DMS 273 (cell line): Measurements from ENCODE around the gene XYLT1.
A peak's percentile ranks its signal among the peaks of the same experiment; 100 is the strongest.
"Not testable (repeated sequence)": the region's sequence is repeated elsewhere in the genome, so short reads cannot be mapped to it uniquely, and the experiment has no call there.

Experiments
- DNase-seq: peaks from one replicate; lab custom pipeline; 2025; ENCODE audit not compliant: unreplicated experiment; lab: John Stamatoyannopoulos, UW

XYLT1 gene, protein sequence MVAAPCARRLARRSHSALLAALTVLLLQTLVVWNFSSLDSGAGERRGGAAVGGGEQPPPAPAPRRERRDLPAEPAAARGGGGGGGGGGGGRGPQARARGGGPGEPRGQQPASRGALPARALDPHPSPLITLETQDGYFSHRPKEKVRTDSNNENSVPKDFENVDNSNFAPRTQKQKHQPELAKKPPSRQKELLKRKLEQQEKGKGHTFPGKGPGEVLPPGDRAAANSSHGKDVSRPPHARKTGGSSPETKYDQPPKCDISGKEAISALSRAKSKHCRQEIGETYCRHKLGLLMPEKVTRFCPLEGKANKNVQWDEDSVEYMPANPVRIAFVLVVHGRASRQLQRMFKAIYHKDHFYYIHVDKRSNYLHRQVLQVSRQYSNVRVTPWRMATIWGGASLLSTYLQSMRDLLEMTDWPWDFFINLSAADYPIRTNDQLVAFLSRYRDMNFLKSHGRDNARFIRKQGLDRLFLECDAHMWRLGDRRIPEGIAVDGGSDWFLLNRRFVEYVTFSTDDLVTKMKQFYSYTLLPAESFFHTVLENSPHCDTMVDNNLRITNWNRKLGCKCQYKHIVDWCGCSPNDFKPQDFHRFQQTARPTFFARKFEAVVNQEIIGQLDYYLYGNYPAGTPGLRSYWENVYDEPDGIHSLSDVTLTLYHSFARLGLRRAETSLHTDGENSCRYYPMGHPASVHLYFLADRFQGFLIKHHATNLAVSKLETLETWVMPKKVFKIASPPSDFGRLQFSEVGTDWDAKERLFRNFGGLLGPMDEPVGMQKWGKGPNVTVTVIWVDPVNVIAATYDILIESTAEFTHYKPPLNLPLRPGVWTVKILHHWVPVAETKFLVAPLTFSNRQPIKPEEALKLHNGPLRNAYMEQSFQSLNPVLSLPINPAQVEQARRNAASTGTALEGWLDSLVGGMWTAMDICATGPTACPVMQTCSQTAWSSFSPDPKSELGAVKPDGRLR

DNA sequence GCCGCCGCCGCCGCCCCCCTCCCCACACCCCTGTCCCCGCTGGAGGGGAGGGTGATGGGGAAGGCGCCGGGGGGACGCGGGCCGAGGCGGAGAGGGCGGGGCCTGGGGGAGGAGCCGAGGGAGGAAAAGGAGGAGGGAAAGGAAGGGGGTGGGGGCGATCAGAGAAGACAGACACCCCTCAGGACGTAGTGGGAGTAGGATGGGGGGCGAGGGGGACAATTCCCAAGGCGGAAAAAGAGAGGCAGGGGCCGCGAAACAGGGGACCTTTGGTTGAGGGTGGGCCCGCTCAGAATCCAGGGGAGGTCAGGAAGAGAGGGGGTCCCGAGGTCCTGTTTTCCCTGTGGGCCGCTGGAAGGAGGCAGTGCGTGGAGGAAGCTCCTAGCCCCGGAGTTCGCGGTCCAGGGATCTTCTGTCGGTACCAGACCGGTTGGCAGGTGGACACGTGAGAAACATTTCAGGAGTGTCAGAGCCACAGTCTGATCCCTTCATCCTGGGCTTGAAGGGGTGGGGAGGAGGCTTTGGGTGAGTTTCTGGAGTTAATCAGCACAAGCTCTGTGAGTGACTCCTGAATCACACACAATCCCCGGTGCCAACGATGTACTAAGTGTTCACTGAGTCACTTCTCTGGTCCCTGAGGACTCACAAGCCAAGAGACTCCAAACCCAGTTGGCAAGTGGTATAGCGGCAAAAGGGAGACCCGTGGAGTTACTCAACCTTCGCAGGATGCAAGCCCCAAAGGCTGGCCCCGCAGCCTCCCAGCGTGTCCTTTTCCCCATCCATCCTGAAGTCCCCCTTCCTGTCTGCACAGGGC lies at the start of gene XYLT1:
Gene XYLT1 (minus strand): TSS at position 53 of the 811 bp plus-strand sequence. CDS start 164 bp downstream, outside the sequence.
- DNase-seq, result peak; percentile 71

DNA sequence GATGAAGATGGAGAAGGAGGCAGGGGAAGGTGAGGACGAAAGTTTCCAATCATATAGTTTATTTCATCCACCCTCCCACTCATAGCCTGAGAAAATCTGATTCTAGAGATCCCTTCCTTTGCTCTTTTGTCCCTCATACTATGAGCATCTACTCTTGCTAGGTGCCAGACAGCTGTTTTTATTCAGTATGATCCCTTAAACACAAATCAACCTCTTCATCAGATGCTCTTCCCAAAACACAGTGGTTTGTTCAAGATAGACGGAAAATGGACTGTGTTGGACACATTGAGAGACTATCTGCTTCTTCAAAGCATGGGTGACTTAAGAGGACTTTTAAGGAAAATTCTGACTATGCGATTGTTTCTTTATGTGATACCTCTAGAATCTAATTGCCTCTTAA lies 49.4 kb upstream of the XYLT1 start:
- no peak for DNase-seq

DNA sequence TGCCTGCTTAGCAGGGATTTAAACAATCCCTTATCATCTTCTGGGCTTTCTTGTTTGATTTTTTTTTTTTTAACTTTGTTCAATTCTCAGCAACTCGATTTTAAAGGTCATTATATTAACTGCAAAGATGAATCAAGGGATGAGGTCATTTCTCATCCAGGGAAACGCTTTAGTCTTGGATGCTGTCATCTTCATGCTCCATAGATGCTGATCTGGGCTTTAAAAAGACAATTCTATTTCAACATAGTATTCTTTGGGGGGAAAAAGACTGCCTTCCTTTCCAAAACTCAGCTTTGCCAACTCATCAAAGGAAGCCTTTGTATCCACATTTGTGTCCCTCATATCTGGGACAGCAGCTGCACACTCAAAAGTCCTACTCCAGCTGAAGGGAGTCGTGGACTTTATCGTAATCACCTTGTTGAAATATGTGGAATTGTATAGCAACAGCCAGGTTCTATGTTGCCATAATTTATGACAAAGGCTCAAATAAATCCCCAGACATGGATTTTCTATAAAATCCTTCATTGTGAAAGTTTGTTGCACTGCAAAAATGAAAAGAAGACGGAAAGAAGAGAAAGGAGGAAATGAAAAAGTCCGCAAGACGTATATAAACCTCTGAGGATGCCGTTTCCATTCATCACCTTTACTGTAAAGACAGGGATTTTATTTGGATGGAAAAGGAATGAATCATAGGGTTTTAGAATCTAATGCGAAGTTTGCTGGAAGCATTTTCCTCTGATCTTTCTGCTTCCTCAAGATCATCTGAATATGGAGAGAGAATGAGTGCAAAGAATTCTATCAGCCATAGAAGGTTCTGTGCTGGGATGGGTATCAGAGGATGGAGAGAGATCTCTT lies 48.6 kb upstream of the XYLT1 start:
- no peak for DNase-seq

DNA sequence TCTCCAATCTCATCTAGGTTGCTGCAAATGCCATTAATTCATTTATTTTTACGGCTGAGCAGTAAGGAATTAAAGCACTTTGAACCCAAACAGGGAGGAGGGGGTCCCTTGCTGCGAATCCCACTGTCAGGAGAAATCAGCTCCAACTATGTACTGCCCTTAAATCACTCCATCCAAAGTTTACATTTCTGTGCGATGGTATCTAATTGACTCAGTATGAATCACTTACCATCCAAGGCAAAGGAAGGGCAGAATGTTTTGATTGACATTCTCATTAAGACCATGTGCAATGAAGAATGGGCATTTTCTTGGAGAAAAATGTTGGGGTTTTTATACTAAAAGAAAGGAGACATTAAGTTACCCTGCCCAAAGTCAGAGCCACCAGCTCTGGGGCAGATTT lies 47.7 kb upstream of the XYLT1 start:
- no peak for DNase-seq

DNA sequence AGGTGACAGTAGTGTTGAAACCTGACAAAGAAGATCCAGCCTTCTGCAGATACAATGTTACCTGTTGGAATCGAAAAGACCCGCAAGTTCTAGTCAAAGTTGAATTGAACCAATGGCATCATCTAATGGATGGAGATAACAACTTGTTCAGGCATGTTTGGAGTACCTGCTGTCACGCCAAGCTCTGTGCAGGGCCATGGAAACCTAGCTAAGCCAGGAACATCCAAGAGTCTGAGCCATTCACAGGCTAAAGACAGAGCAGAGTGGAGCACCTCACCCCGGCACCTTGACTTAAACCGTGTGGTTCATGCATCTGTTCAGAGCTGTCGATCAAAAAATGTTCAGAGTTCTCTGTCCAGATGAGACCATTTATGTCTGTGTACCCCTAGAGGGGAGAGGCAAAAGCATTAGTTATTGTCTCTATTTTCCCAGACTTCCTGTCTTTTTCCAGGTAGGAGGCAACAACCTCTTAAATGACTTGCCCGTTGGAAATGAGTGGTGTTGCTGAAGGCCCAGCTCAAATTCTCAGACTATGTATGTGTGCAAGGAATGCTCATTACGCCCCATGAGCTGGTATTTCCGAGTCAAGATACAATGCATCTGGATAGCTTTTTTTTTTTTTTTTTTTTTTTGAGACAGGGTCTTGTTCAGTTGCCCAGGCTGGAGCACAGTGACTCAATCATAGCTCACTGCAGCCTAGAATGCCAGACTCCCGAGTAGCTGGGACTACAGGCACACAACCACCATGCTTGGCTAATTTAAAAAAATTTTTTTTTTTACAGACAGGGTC lies 44.9 kb upstream of the XYLT1 start:
- no peak for DNase-seq

DNA sequence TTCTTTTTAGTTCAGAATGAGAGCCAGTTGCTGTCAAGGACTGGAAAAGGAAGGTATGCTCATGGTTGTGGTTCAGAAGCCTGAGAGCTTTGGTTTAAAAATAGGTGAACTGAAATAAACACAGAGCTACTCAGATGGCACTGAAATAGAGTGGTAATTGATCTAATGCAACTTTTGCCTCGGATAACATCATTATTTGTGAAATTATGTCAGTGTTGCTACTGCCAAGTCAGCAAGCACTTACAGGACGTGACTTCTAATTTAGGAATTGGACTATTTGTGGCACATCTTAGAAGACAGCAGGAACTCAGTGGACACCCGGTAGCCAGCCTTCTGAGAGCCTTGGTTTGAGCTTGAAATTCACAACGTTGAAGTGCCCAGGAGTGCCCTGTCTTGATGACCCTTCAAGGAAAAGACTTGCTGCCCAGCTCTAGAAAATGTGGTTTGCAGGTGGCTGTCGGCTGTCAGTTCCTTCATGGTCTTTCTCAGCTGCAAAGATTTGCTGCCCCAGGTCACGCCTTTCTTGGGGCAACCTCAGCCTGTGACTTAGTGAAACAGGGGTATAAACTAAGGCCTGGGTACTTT lies 42.0 kb upstream of the XYLT1 start:
- DNase-seq, result no peak

DNA sequence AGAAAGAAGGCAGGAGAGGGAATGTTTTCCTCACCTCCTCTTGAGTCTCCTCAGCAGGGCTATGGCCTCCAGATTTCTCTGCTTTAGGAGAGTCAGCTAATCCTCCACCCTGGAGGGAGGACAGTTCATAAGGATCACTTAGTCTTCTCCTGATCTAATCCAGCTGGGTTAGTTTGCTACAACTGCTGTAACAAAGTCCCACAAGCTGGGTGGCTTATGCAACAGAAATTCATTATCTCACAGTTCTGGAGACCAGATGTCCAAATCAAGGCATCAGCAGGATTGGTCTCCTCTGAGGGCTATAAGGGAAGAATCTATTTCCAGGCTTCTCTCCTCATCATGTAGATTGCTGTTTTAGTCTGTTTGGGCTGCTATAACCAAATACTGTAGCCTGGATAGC lies 40.6 kb upstream of the XYLT1 start:
- no peak for DNase-seq

DNA sequence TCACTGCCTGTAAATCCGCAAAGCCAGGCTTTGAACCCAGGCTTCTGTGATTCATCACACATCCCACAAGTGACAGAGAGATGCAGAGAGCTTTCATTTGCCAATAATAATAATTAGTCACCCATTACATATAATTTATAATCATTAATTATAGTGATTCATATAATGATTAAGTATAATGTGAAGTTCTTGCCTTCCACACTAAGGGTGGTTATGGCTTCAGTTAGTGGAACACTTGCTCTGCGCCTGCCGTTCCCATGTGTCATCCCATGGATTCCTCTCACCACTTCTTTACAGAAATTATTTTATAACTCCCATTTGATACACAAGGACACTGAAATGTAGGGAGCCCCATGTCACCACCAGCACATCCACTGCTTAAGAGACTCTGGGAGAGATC lies 39.8 kb upstream of the XYLT1 start:
- no peak for DNase-seq

DNA sequence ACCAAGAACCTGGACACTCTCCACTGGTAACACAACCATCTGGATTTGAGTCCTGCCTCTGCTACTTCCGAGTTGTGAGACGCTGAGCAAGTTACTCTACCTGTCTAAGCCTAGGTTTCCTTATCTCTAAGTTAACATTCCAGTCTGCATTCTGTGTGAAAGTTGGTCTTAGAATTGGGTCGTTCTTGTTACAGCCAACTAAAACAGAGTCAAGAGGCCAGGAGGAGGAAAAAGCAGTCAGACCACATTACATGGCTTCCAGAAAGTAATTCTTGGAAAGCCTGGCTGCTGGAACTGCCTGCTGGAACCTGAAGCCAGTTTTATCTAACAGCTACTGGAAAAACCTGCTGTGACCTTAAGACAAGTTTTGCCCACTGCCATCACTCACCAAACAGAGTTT lies 38.4 kb upstream of the XYLT1 start:
- DNase-seq, result no peak

DNA sequence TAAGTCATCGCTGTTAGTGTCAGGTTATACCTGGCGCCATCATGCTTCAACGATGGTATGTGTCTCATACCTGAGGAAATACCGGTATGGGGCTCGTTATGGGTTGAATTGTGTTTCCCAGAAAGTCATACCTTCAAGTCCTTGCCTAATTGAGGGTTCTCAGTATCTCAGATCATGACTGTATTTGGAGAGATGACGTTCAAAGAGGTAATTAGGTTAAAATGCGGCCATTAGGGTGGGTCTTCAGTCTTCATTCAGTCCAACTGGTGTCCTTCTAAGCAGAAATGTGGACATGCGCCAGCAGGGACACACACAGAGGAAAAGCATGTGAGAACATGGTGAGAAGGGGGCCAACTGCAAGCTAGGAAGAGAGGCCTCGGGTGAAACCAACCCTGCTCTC lies 37.5 kb upstream of the XYLT1 start:
- no peak for DNase-seq

DNA sequence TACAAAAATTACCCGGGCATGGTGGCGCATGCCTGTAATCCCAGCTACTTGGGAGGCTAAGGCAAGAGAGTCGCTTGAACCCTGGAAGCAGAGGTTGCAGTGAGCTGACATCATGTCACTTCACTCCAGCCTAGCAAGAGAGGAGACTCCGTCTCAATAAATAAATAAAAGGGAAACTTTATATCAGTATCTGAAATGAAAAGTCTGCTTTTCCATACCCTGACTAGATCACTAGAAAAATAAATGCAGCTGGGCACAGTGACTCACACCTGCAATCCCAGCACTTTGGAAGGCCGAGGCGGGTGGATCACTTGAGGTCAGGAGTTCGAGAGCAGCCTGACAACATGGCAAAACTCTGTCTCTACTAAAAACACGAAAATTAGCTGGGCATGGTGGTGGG lies 36.8 kb upstream of the XYLT1 start:
- not testable (repeated sequence) for DNase-seq

DNA sequence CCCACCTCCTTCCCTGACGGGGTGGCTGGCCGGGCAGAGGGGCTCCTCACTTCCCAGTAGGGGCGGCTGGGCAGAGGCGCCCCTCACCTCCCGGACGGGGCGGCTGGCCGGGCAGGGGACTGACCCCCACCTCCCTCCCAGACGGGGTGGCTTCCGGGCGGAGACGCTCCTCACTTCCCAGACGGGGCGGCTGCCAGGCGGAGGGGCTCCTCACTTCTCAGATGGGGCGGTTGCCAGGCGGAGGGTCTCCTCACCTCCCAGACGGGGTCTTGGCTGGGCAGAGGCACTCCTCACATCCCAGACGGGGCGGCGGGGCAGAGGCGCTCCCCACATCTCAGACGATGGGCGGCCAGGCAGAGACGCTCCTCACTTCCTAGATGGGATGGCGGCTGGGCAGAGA lies 35.1 kb upstream of the XYLT1 start:
- DNase-seq, result not testable (repeated sequence)

DNA sequence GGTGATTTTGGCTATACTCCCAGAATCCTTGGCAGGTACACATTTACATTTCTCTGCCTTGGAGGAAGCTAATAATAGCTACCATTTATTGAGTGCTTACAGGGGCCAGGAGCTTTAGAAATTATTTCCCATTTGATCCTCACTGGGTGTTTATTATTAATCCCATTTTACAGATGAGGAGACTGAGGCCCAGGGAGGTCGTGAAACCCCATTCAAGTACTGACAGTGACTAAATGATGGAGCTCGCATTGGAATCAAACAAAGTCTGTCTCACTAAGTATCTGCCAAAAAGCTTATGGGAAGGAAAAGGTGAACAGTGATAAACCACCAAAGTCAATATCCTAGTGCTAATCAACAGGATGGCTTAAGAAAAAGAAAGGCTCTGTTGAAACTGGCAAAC lies 33.3 kb upstream of the XYLT1 start:
- no peak for DNase-seq

DNA sequence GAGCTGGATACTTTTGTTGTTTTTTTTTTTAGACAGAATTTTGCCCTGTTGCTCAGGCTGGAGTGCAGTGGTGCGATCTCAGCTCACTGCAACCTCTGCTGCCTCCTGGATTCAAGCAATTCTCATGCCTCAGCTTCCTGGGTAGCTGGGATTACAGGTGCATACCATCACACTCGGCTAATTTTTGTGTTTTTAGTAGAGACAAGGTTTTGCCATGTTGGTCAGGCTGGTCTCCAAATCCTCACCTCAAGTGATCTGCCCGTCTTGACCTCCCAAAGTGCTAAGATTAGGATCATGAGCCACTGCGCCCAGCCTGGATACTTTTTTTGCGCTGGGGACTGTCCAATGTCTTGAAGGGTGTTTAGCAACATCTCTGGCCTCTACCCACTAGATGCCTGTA lies 32.6 kb upstream of the XYLT1 start:
- DNase-seq, result no peak

DNA sequence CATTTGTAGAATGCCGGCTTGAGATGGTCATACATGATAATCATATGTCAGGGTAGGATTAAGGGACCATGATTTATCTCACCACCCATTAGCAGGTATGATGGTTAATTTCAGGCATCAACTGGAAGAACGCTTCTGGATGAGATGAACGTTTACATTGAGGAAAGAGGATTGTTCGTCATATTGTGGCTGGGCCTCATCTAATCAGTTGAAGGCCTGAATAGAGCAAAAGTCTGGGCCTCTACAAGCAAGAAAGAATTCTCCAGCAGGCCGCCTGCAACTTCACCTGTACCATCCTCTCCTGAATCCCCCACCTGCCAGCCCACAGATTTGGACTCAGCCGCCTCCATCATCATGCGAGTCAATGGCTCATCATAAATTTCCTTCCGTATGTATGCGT lies 30.6 kb upstream of the XYLT1 start:
- DNase-seq, result no peak

DNA sequence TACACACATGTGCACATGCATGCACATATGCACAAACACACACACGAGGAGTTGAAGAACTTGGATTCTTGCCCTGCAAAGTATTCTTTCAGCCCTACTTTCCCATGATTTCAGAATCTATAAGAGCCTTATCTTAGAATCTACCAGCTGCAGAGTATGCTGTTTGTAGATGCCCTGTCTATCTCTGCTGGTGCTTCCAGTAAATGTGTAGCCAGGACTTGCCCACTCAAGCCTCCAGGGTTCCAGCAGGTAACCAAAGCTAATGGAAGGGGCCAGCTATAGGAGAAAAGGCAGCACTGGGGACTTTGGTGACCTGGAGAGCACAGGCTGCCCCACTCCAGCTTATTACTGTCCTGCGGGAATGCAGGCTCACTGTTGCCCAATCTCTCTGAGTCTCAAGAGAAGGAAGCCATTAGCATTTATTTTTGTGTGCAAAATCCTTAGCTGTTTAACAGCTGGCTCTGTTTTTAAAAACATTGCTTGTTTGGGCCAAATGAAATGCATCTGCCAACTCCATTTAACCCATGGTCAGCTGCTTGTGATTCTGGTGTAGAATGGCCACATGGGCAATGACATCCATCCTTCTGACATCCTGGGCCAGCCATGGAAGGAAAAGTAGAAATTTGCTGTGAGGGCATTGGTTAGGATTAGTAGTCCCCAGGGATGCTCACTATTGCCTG lies 28.6 kb upstream of the XYLT1 start:
- DNase-seq, result no peak

DNA sequence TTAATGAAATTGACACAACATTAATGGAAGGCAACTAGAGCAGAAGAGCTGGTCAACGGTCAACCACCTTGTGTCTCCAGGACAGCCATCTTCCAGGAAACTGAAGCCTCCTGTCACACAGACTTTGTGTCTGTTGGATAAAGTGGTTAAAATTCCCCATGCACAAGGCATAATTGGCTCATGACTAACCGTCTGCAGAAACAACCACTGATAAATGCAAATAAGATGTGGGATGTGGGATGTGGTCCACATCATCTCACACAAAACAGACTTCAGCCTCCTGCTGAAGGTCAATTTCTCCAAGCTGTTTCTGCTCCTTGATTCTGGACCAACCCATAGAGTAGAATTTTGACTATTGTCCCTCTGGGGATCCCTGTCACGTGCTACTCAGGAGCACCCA lies 26.9 kb upstream of the XYLT1 start:
- DNase-seq, result no peak

DNA sequence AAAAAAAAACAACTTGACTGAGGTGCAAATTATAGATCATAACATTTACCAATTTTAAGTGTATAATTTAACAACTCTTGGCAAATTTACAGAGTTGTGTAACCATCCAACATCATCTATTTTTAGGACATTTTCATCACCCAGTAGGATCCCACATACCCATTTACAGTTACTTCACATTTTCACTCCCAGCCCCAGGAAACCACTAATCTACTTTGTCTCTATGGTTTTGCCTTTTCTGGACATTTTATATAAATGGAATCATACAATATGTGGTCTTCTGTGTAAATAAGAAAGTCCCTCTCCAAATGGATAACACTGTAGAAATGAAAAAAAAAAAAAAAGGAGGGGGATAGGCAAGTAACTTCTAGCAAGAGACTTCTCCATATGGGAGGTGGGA lies 26.1 kb upstream of the XYLT1 start:
- DNase-seq, result no peak

DNA sequence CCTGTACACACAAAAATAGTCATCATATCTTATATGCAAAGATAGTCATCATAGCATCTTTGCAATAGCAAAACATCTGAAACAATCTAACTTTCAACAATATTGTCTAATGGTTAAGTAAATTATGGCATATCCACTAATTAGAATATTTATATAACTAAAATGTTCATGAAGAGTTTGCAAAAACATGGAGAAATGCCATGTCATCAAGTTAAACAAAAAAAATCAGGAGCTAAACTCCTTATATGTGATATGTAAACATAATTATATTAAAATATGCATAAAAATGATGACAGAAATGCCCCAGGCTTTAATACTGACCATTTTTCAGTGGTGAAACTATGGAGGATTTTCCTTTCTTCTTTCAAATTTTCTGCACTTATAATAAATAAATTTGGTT lies 22.3 kb upstream of the XYLT1 start:
- DNase-seq, result no peak
